ENCODE results near the gene MGST2.

Gene MGST2

GRCh38 chr4:139746431-139747171, 81.0 kb downstream of the MGST2 start:
- peaks cover 64% of the 10 kb centered on the region for H3K4me1 ChIP-seq (ENCODE audit: insufficient read depth, low read length, poor library complexity, severe bottlenecking)
- H4K20me1 ChIP-seq (ENCODE audit: insufficient read depth, low read length, poor library complexity, severe bottlenecking): no peaks in the 10 kb centered on the region
- H3K9me3 ChIP-seq (ENCODE audit: insufficient read depth, low read depth, low read length): no peaks in the 10 kb centered on the region
- no peak overlapping the region for H2AFZ ChIP-seq (ENCODE audit: low read length)
- H3K36me3 ChIP-seq (ENCODE audit: insufficient read depth, low read length): no peaks in the 10 kb centered on the region
- H3K4me3 ChIP-seq (ENCODE audit: low read length, poor library complexity, severe bottlenecking): peak overlapping the region; percentile 4
- peaks cover 17% of the 10 kb centered on the region; the same call in 1 of the 2 replicates for H3K79me2 ChIP-seq (ENCODE audit: insufficient read depth, low read length)
- no peak for TF ChIP-seq CTCF (conservative IDR thresholded peaks at IDR 0.05; ENCODE audit: low read length)
- TF ChIP-seq EZH2phosphoT487 (IDR thresholded peaks at IDR 0.05; ENCODE audit: borderline replicate concordance): no peak
- H3K9me2 ChIP-seq (replicated peaks; ENCODE audit: low read depth, low read length): no peaks in the 10 kb centered on the region
- no peaks in the 10 kb centered on the region for H3K27me3 ChIP-seq (ENCODE audit: insufficient read depth, low read length, poor library complexity, severe bottlenecking)
- H3K4me2 ChIP-seq (ENCODE audit: low read depth, low read length, poor library complexity, severe bottlenecking): peak overlapping the region; percentile 45
- H3F3A ChIP-seq (ENCODE audit: low read depth): no peaks in the 10 kb centered on the region
- H3K9ac ChIP-seq (ENCODE audit: low read depth, low read length, poor library complexity, severe bottlenecking): peak overlapping the region; percentile 21

GRCh38 chr4:139749338-139749737, 83.7 kb downstream of the MGST2 start:
- Histone ChIP-seq H3K36me3 (ENCODE audit: insufficient read depth, low read length) (no peaks in the 10 kb centered on the region), H3K9me2 (replicated peaks; ENCODE audit: low read depth, low read length) (no peaks in the 10 kb centered on the region), H3K27me3 (ENCODE audit: insufficient read depth, low read length, poor library complexity, severe bottlenecking) (no peaks in the 10 kb centered on the region), H3K9me3 (ENCODE audit: insufficient read depth, low read depth, low read length) (no peaks in the 10 kb centered on the region), H3K4me2 (ENCODE audit: low read depth, low read length, poor library complexity, severe bottlenecking) (peak overlapping the region; percentile 70), H3F3A (ENCODE audit: low read depth) (no peaks in the 10 kb centered on the region), H3K9ac (ENCODE audit: low read depth, low read length, poor library complexity, severe bottlenecking) (peak overlapping the region; percentile 25), H3K4me3 (ENCODE audit: low read length, poor library complexity, severe bottlenecking) (peak overlapping the region; percentile 23), H3K4me1 (ENCODE audit: insufficient read depth, low read length, poor library complexity, severe bottlenecking) (peaks cover 72% of the 10 kb centered on the region), H2AFZ (ENCODE audit: low read length) (no peak overlapping the region), H3K79me2 (ENCODE audit: insufficient read depth, low read length) (peaks cover 14% of the 10 kb centered on the region; the same call in 1 of the 2 replicates), H4K20me1 (ENCODE audit: insufficient read depth, low read length, poor library complexity, severe bottlenecking) (no peaks in the 10 kb centered on the region)
- no peak for TF ChIP-seq EZH2phosphoT487 (IDR thresholded peaks at IDR 0.05; ENCODE audit: borderline replicate concordance)

GRCh38 chr4:139749835-139750498, 84.3 kb downstream of the MGST2 start:
- H3K4me3 ChIP-seq (ENCODE audit: low read length, poor library complexity, severe bottlenecking): peak overlapping the region; percentile 23
- H3K9me3 ChIP-seq (ENCODE audit: insufficient read depth, low read depth, low read length): no peaks in the 10 kb centered on the region
- H4K20me1 ChIP-seq (ENCODE audit: insufficient read depth, low read length, poor library complexity, severe bottlenecking): no peaks in the 10 kb centered on the region
- no peaks in the 10 kb centered on the region for H3K27me3 ChIP-seq (ENCODE audit: insufficient read depth, low read length, poor library complexity, severe bottlenecking)
- H3K9ac ChIP-seq (ENCODE audit: low read depth, low read length, poor library complexity, severe bottlenecking): peak overlapping the region; percentile 5
- no peak overlapping the region for H2AFZ ChIP-seq (ENCODE audit: low read length)
- no peaks in the 10 kb centered on the region for H3K36me3 ChIP-seq (ENCODE audit: insufficient read depth, low read length)
- H3F3A ChIP-seq (ENCODE audit: low read depth): no peaks in the 10 kb centered on the region
- H3K4me2 ChIP-seq (ENCODE audit: low read depth, low read length, poor library complexity, severe bottlenecking): peak overlapping the region; percentile 70
- peaks cover 68% of the 10 kb centered on the region for H3K4me1 ChIP-seq (ENCODE audit: insufficient read depth, low read length, poor library complexity, severe bottlenecking)
- TF ChIP-seq CTCF (conservative IDR thresholded peaks at IDR 0.05; ENCODE audit: low read length) (peak; percentile 33), EZH2phosphoT487 (IDR thresholded peaks at IDR 0.05; ENCODE audit: borderline replicate concordance) (no peak)
- H3K79me2 ChIP-seq (ENCODE audit: insufficient read depth, low read length): peaks cover 8% of the 10 kb centered on the region; the same call in 1 of the 2 replicates
- H3K9me2 ChIP-seq (replicated peaks; ENCODE audit: low read depth, low read length): no peaks in the 10 kb centered on the region
